ENCODE data around the gene MALT1.

MALT1 gene

GRCh38 chr18:58661423-58661822 is 9.8 kb upstream of the MALT1 start:
- H3K4me1 Mint-ChIP-seq, result peaks cover 57% of the 10 kb centered on the region
- CTCF ChIA-PET, result no interaction called here
- peaks cover 5% of the 10 kb centered on the region for H3K9me3 Mint-ChIP-seq
- no peak for DNase-seq
- H3K27ac Mint-ChIP-seq, result no peak overlapping the region
- no peaks in the 10 kb centered on the region for H3K27me3 Mint-ChIP-seq
- peaks cover 49% of the 10 kb centered on the region for H3K36me3 Mint-ChIP-seq
- H3K4me3 Mint-ChIP-seq, result no peak overlapping the region

GRCh38 chr18:58662118-58662517 is 9.1 kb upstream of the MALT1 start:
- Mint-ChIP-seq H3K4me1 (peaks cover 51% of the 10 kb centered on the region), H3K27me3 (no peaks in the 10 kb centered on the region), H3K4me3 (no peak overlapping the region), H3K27ac (no peak overlapping the region), H3K36me3 (peaks cover 45% of the 10 kb centered on the region), H3K9me3 (peaks cover 2% of the 10 kb centered on the region)
- CTCF ChIA-PET, result no interaction called here
- no peak for DNase-seq

GRCh38 chr18:58666176-58666575 is 5.1 kb upstream of the MALT1 start:
- H3K4me1 Mint-ChIP-seq, result peaks cover 47% of the 10 kb centered on the region
- no peak for DNase-seq
- CTCF ChIA-PET, result interaction anchor here (1.4 kb wide), 1 partner anchor 136 kb away, joined by 4 read pairs; no protein-coding TSS in a partner anchor
- H3K27me3 Mint-ChIP-seq, result no peaks in the 10 kb centered on the region
- no peaks in the 10 kb centered on the region for H3K9me3 Mint-ChIP-seq
- H3K27ac Mint-ChIP-seq, result no peak overlapping the region
- H3K36me3 Mint-ChIP-seq, result peaks cover 30% of the 10 kb centered on the region
- no peak overlapping the region for H3K4me3 Mint-ChIP-seq

GRCh38 chr18:58668211-58668610 is 3.1 kb upstream of the MALT1 start:
- CTCF ChIA-PET, result no interaction called here
- no peaks in the 10 kb centered on the region for H3K9me3 Mint-ChIP-seq
- peaks cover 39% of the 10 kb centered on the region for H3K4me1 Mint-ChIP-seq
- no peak for DNase-seq
- H3K36me3 Mint-ChIP-seq, result peaks cover 26% of the 10 kb centered on the region
- H3K27me3 Mint-ChIP-seq, result no peaks in the 10 kb centered on the region
- no peak overlapping the region for H3K4me3 Mint-ChIP-seq
- no peak overlapping the region for H3K27ac Mint-ChIP-seq

- no peak for DNase-seq
- H3K9me3 Mint-ChIP-seq, result no peaks in the 10 kb centered on the region
- H3K27me3 Mint-ChIP-seq, result no peaks in the 10 kb centered on the region
- CTCF ChIA-PET, result interaction anchor here (0.8 kb wide), 1 partner anchor 127 kb away, joined by 4 read pairs; no protein-coding TSS in a partner anchor
- no peak overlapping the region for H3K4me3 Mint-ChIP-seq
- peaks cover 30% of the 10 kb centered on the region for H3K36me3 Mint-ChIP-seq
- no peak overlapping the region for H3K27ac Mint-ChIP-seq
- peaks cover 46% of the 10 kb centered on the region for H3K4me1 Mint-ChIP-seq
These were observed 2.4 kb upstream of the MALT1 start for GRCh38 chr18:58668897-58669296.

GRCh38 chr18:58669731-58670378 is 1.4 kb upstream of the MALT1 start:
- H3K27ac Mint-ChIP-seq, result peak overlapping the region; percentile 94
- H3K4me1 Mint-ChIP-seq, result peaks cover 56% of the 10 kb centered on the region
- H3K27me3 Mint-ChIP-seq, result no peaks in the 10 kb centered on the region
- no peak for DNase-seq
- CTCF ChIA-PET, result interaction anchor here (0.8 to 3.7 kb wide), 5 partner anchors 11 to 128 kb away, joined by 3 to 24 read pairs (median 5); no protein-coding TSS in a partner anchor
- peaks cover 33% of the 10 kb centered on the region for H3K36me3 Mint-ChIP-seq
- H3K9me3 Mint-ChIP-seq, result no peaks in the 10 kb centered on the region
- peak overlapping the region; percentile 97 for H3K4me3 Mint-ChIP-seq

GRCh38 chr18:58670404-58671110 is 708 bp upstream of the MALT1 start:
- Mint-ChIP-seq H3K4me3 (peak overlapping the region; percentile 97), H3K27ac (peak overlapping the region; percentile 94), H3K27me3 (no peaks in the 10 kb centered on the region), H3K4me1 (peaks cover 60% of the 10 kb centered on the region), H3K9me3 (no peaks in the 10 kb centered on the region), H3K36me3 (peaks cover 36% of the 10 kb centered on the region)
- CTCF ChIA-PET, result interaction anchor here (0.5 to 3.7 kb wide), 10 partner anchors 12 to 140 kb away, joined by 3 to 24 read pairs (median 4); no protein-coding TSS in a partner anchor
- peak; percentile 28 for DNase-seq

- H3K9me3 Mint-ChIP-seq, result no peaks in the 10 kb centered on the region
These were observed 633 bp downstream of the MALT1 start for GRCh38 chr18:58671632-58672564.

GRCh38 chr18:58674159-58674558 is 2.9 kb downstream of the MALT1 start:
- Mint-ChIP-seq H3K4me3 (peak overlapping the region; percentile 97), H3K36me3 (peaks cover 47% of the 10 kb centered on the region), H3K27me3 (no peaks in the 10 kb centered on the region), H3K27ac (no peak overlapping the region), H3K4me1 (peaks cover 66% of the 10 kb centered on the region), H3K9me3 (no peaks in the 10 kb centered on the region)
- no peak for DNase-seq
- CTCF ChIA-PET, result interaction anchor here (0.7 to 1.7 kb wide), 3 partner anchors 62 to 89 kb away, joined by 3 to 7 read pairs (median 5); no protein-coding TSS in a partner anchor

More at GRCh38 chr18:58671632-58672564, 633 bp downstream of the MALT1 start:
- Mint-ChIP-seq H3K27ac (peak overlapping the region; percentile 93), H3K4me1 (peaks cover 66% of the 10 kb centered on the region), H3K4me3 (peak overlapping the region; percentile 97), H3K27me3 (no peaks in the 10 kb centered on the region), H3K36me3 (peaks cover 45% of the 10 kb centered on the region)
- peak; percentile 74 for DNase-seq
- CTCF ChIA-PET, result interaction anchor here (0.7 to 3.7 kb wide), 11 partner anchors 13 to 144 kb away, joined by 3 to 24 read pairs (median 5); no protein-coding TSS in a partner anchor

- peak overlapping the region; percentile 97 for H3K4me3 Mint-ChIP-seq
- H3K4me1 Mint-ChIP-seq, result peaks cover 60% of the 10 kb centered on the region
- H3K36me3 Mint-ChIP-seq, result peaks cover 51% of the 10 kb centered on the region
- CTCF ChIA-PET, result interaction anchor here (0.7 to 1.7 kb wide), 3 partner anchors 62 to 89 kb away, joined by 3 to 7 read pairs (median 5); no protein-coding TSS in a partner anchor
- DNase-seq, result no peak
- H3K27me3 Mint-ChIP-seq, result no peaks in the 10 kb centered on the region
- no peak overlapping the region for H3K27ac Mint-ChIP-seq
- no peaks in the 10 kb centered on the region for H3K9me3 Mint-ChIP-seq
These were observed 3.7 kb downstream of the MALT1 start for GRCh38 chr18:58674863-58675472.

- no peaks in the 10 kb centered on the region for H3K27me3 Mint-ChIP-seq
- H3K36me3 Mint-ChIP-seq, result peaks cover 59% of the 10 kb centered on the region
- no peaks in the 10 kb centered on the region for H3K9me3 Mint-ChIP-seq
- CTCF ChIA-PET, result interaction anchor here (1.2 to 1.3 kb wide), 2 partner anchors 88 to 144 kb away, joined by 3 to 4 read pairs; no protein-coding TSS in a partner anchor
- H3K4me3 Mint-ChIP-seq, result no peak overlapping the region
- no peak overlapping the region for H3K27ac Mint-ChIP-seq
- peaks cover 57% of the 10 kb centered on the region for H3K4me1 Mint-ChIP-seq
- no peak for DNase-seq
These were observed 5.0 kb downstream of the MALT1 start for GRCh38 chr18:58676270-58676669.

GRCh38 chr18:58682429-58683069 is 11.3 kb downstream of the MALT1 start:
- Mint-ChIP-seq H3K4me3 (no peak overlapping the region), H3K27me3 (no peaks in the 10 kb centered on the region), H3K4me1 (peaks cover 62% of the 10 kb centered on the region), H3K36me3 (peaks cover 68% of the 10 kb centered on the region), H3K9me3 (no peaks in the 10 kb centered on the region), H3K27ac (no peak overlapping the region)
- no peak for DNase-seq
- CTCF ChIA-PET, result no interaction called here

- Mint-ChIP-seq H3K4me1 (peaks cover 78% of the 10 kb centered on the region), H3K27me3 (no peaks in the 10 kb centered on the region), H3K4me3 (peak overlapping the region; percentile 62), H3K27ac (peak overlapping the region; percentile 99), H3K9me3 (no peaks in the 10 kb centered on the region), H3K36me3 (peaks cover 74% of the 10 kb centered on the region)
- CTCF ChIA-PET, result interaction anchor here (1.2 to 2.3 kb wide), 3 partner anchors 9 to 76 kb away, joined by 5 to 7 read pairs (median 5); no protein-coding TSS in a partner anchor
- DNase-seq, result peak; percentile 82
These were observed 16.6 kb downstream of the MALT1 start for GRCh38 chr18:58687871-58688308.

Data from activated naive CD4-positive, alpha-beta T cell treated with anti-CD3 and anti-CD28 coated beads, Interleukin-2, amount 10 ng/mL, durations not matched to agents 7 days and 5 days (primary cell).